HG02981 (cell line): ENCODE measurements around the gene SLC26A11.
"Not testable (repeated sequence)": the region's sequence is repeated elsewhere in the genome, so short reads cannot be mapped to it uniquely, and the experiment has no call there.

ENCODE experiments used
- ATAC-seq: cut with Tn5 transposase; IDR thresholded peaks from one replicate; pipeline ENCODE4 v1.9.1; 2021; ENCODE audit warnings: mild to moderate bottlenecking, moderate library complexity; ENCODE audit not compliant: unreplicated experiment

SLC26A11 gene

GRCh38 chr17:80195671-80196529 lies 24.3 kb upstream of the SLC26A11 start:
- no peak for ATAC-seq

GRCh38 chr17:80196652-80197051 lies 23.6 kb upstream of the SLC26A11 start:
- ATAC-seq: no peak

GRCh38 chr17:80198144-80198661 lies 22.0 kb upstream of the SLC26A11 start:
- no peak for ATAC-seq

- ATAC-seq: not testable (repeated sequence)
Measured at GRCh38 chr17:80199295-80199694, 20.9 kb upstream of the SLC26A11 start.

- ATAC-seq: no peak
Measured at GRCh38 chr17:80201446-80201845, 18.8 kb upstream of the SLC26A11 start.

- no peak for ATAC-seq
Measured at GRCh38 chr17:80202197-80202596, 18.0 kb upstream of the SLC26A11 start.

GRCh38 chr17:80203471-80203963 lies 16.7 kb upstream of the SLC26A11 start:
- no peak for ATAC-seq

- ATAC-seq: no peak
Measured at GRCh38 chr17:80204626-80205468, 15.4 kb upstream of the SLC26A11 start.

GRCh38 chr17:80205811-80206210 lies 14.4 kb upstream of the SLC26A11 start:
- ATAC-seq: no peak

GRCh38 chr17:80208050-80208449 lies 12.2 kb upstream of the SLC26A11 start:
- ATAC-seq: no peak

- ATAC-seq: no peak
Measured at GRCh38 chr17:80209765-80210164, 10.5 kb upstream of the SLC26A11 start.

GRCh38 chr17:80210348-80211108 lies 9.7 kb upstream of the SLC26A11 start:
- no peak for ATAC-seq

- ATAC-seq: no peak
Measured at GRCh38 chr17:80212109-80212508, 8.1 kb upstream of the SLC26A11 start.

GRCh38 chr17:80212511-80212910 lies 7.7 kb upstream of the SLC26A11 start:
- ATAC-seq: no peak

- ATAC-seq: no peak
Measured at GRCh38 chr17:80212962-80213642, 7.1 kb upstream of the SLC26A11 start.

GRCh38 chr17:80213643-80213975 lies 6.6 kb upstream of the SLC26A11 start:
- no peak for ATAC-seq

- ATAC-seq: no peak
Measured at GRCh38 chr17:80214012-80214877, 6.0 kb upstream of the SLC26A11 start.

- ATAC-seq: no peak
Measured at GRCh38 chr17:80214878-80215210, 5.4 kb upstream of the SLC26A11 start.
